Right lobe of liver (tissue), 4 donors: ENCODE data around the gene NPAS1.

Experiments
- CTCF ChIP-seq, 4 donors: fragments of 200-600 bp in 3 of 4; fragments of 450-650 bp in 1 of 4; IDR thresholded peaks; one replicate each; pipeline versions ENCODE4 v1.5.1 to v1.8.0; 2016 to 2022; ENCODE audit warnings: antibody characterized with exemption in 4 of 4, mild to moderate bottlenecking in 2 of 4
- POLR2A ChIP-seq: fragments of 450-650 bp; IDR thresholded peaks from one replicate; pipeline ENCODE4 v1.6.1; 2017; ENCODE audit warnings: antibody characterized with exemption, mild to moderate bottlenecking
- donor health status: DM: no; HTN: no; CAD: no.
- donor health status: DM: no; HTN: no; CAD: no.
- donor health status: DM: no; HTN: yes; CAD: no.

- TF ChIP-seq POLR2A = no peak
- no peak for TF ChIP-seq CTCF (IDR thresholded peaks at IDR 0.05)
Observed at GRCh38 chr19:47020132-47020805, 632 bp downstream of the NPAS1 start.
